ENCODE data around the gene C2orf69.

- TF ChIP-seq CTCF (IDR thresholded peaks at IDR 0.05; ENCODE audit: low read depth, low read length) = no peak
- TF ChIP-seq EZH2phosphoT487 (IDR thresholded peaks at IDR 0.05; ENCODE audit: low read depth) = no peak
These were observed 61.1 kb downstream of the C2orf69 start for GRCh38 chr2:199972088-199972626.
